ENCODE measurements around the gene LRP1B. TPM values are rescaled to one million over a fixed set of nuclear protein-coding genes. Genes with fewer than 3 reads are reported as not detected.

The LRP1B gene
- polyA plus RNA-seq, 6 donors from 2014 or later, result not detected

- no peaks in the 10 kb centered on the region for H3K4me1 Mint-ChIP-seq
- no peak for ATAC-seq (ENCODE audit: low read depth in 2 of 2)
These were observed 1509.0 kb downstream of the LRP1B start for GRCh38 chr2:140621583-140622362.

GRCh38 chr2:140604788-140605187 is 1526.0 kb downstream of the LRP1B start:
- H3K4me3 Mint-ChIP-seq, result no peak overlapping the region
- no peak overlapping the region for H3K27ac Mint-ChIP-seq
- H3K27me3 Mint-ChIP-seq, result no peaks in the 10 kb centered on the region
- H3K4me1 Mint-ChIP-seq, result no peaks in the 10 kb centered on the region
- H3K9me3 Mint-ChIP-seq, result peaks cover 0 to 5% (median 2%) of the 10 kb centered on the region in 7 donors
- ATAC-seq (ENCODE audit: low read depth in 2 of 2), result no peak
- no peaks in the 10 kb centered on the region for H3K36me3 Mint-ChIP-seq
- DNase-seq, result no peak

More at GRCh38 chr2:140621583-140622362, 1509.0 kb downstream of the LRP1B start:
- Mint-ChIP-seq H3K4me3 (no peak overlapping the region), H3K36me3 (no peaks in the 10 kb centered on the region), H3K27ac (no peak overlapping the region), H3K9me3 (peaks cover 0 to 5% (median 0%) of the 10 kb centered on the region in 7 donors), H3K27me3 (no peaks in the 10 kb centered on the region)
- DNase-seq, result no peak

- H3K36me3 Mint-ChIP-seq, result no peaks in the 10 kb centered on the region
- H3K4me1 Mint-ChIP-seq, result no peaks in the 10 kb centered on the region
- no peak overlapping the region for H3K27ac Mint-ChIP-seq
- H3K4me3 Mint-ChIP-seq, result no peak overlapping the region
- H3K27me3 Mint-ChIP-seq, result no peaks in the 10 kb centered on the region
- DNase-seq, result no peak
- peaks cover 0 to 2% (median 0%) of the 10 kb centered on the region in 7 donors for H3K9me3 Mint-ChIP-seq
- no peak for ATAC-seq (ENCODE audit: low read depth in 2 of 2)
These were observed 1526.7 kb downstream of the LRP1B start for GRCh38 chr2:140604096-140604495.

- Mint-ChIP-seq H3K4me3 (no peak overlapping the region), H3K36me3 (no peaks in the 10 kb centered on the region), H3K27me3 (no peaks in the 10 kb centered on the region), H3K4me1 (no peaks in the 10 kb centered on the region), H3K27ac (no peak overlapping the region), H3K9me3 (peaks cover 0 to 2% (median 0%) of the 10 kb centered on the region in 7 donors)
- DNase-seq, result no peak
- ATAC-seq (ENCODE audit: low read depth in 2 of 2), result no peak
These were observed 1527.4 kb downstream of the LRP1B start for GRCh38 chr2:140603416-140603815.

GRCh38 chr2:140601801-140602200 is 1529.0 kb downstream of the LRP1B start:
- no peak overlapping the region for H3K27ac Mint-ChIP-seq
- H3K36me3 Mint-ChIP-seq, result no peaks in the 10 kb centered on the region
- H3K27me3 Mint-ChIP-seq, result no peaks in the 10 kb centered on the region
- peaks cover 0 to 2% (median 0%) of the 10 kb centered on the region in 7 donors for H3K9me3 Mint-ChIP-seq
- no peak for ATAC-seq (ENCODE audit: low read depth in 2 of 2)
- DNase-seq, result no peak
- H3K4me3 Mint-ChIP-seq, result no peak overlapping the region
- no peaks in the 10 kb centered on the region for H3K4me1 Mint-ChIP-seq

GRCh38 chr2:140601342-140601741 is 1529.5 kb downstream of the LRP1B start:
- ATAC-seq (ENCODE audit: low read depth in 2 of 2), result no peak
- Mint-ChIP-seq H3K27me3 (no peaks in the 10 kb centered on the region), H3K4me1 (no peaks in the 10 kb centered on the region), H3K36me3 (no peaks in the 10 kb centered on the region), H3K4me3 (no peak overlapping the region), H3K9me3 (peaks cover 0 to 2% (median 0%) of the 10 kb centered on the region in 7 donors), H3K27ac (no peak overlapping the region)
- no peak for DNase-seq

- Mint-ChIP-seq H3K27ac (no peak overlapping the region), H3K27me3 (no peaks in the 10 kb centered on the region), H3K36me3 (no peaks in the 10 kb centered on the region), H3K4me1 (no peaks in the 10 kb centered on the region), H3K9me3 (no peaks in the 10 kb centered on the region), H3K4me3 (no peak overlapping the region)
- DNase-seq (no peak), ATAC-seq (ENCODE audit: low read depth in 2 of 2) (no peak)
These were observed 1530.7 kb downstream of the LRP1B start for GRCh38 chr2:140600116-140600515.

GRCh38 chr2:140597836-140598235 is 1533.0 kb downstream of the LRP1B start:
- Mint-ChIP-seq H3K4me3 (no peak overlapping the region), H3K36me3 (no peaks in the 10 kb centered on the region), H3K9me3 (no peaks in the 10 kb centered on the region), H3K27me3 (no peaks in the 10 kb centered on the region), H3K4me1 (no peaks in the 10 kb centered on the region), H3K27ac (no peak overlapping the region)
- ATAC-seq (ENCODE audit: low read depth in 2 of 2) (no peak), DNase-seq (no peak)

GRCh38 chr2:140597205-140597604 is 1533.6 kb downstream of the LRP1B start:
- DNase-seq (no peak), ATAC-seq (ENCODE audit: low read depth in 2 of 2) (no peak)
- Mint-ChIP-seq H3K9me3 (no peaks in the 10 kb centered on the region), H3K4me3 (no peak overlapping the region), H3K27me3 (no peaks in the 10 kb centered on the region), H3K36me3 (no peaks in the 10 kb centered on the region), H3K27ac (no peak overlapping the region), H3K4me1 (no peaks in the 10 kb centered on the region)

GRCh38 chr2:140596447-140596846 is 1534.4 kb downstream of the LRP1B start:
- Mint-ChIP-seq H3K27ac (no peak overlapping the region), H3K4me1 (no peaks in the 10 kb centered on the region), H3K36me3 (no peaks in the 10 kb centered on the region), H3K9me3 (no peaks in the 10 kb centered on the region), H3K4me3 (no peak overlapping the region), H3K27me3 (no peaks in the 10 kb centered on the region)
- DNase-seq (no peak), ATAC-seq (ENCODE audit: low read depth in 2 of 2) (no peak)

- H3K27me3 Mint-ChIP-seq, result no peaks in the 10 kb centered on the region
- ATAC-seq (ENCODE audit: low read depth in 2 of 2), result no peak
- H3K36me3 Mint-ChIP-seq, result no peaks in the 10 kb centered on the region
- H3K4me1 Mint-ChIP-seq, result no peaks in the 10 kb centered on the region
- no peak for DNase-seq
- no peak overlapping the region for H3K4me3 Mint-ChIP-seq
- no peak overlapping the region for H3K27ac Mint-ChIP-seq
- H3K9me3 Mint-ChIP-seq, result peaks cover 0 to 1% (median 0%) of the 10 kb centered on the region in 7 donors
These were observed 1535.7 kb downstream of the LRP1B start for GRCh38 chr2:140595107-140595506.

- Mint-ChIP-seq H3K4me3 (no peak overlapping the region), H3K36me3 (no peaks in the 10 kb centered on the region), H3K9me3 (peaks cover 0 to 1% (median 0%) of the 10 kb centered on the region in 7 donors), H3K27ac (no peak overlapping the region), H3K4me1 (no peaks in the 10 kb centered on the region), H3K27me3 (no peaks in the 10 kb centered on the region)
- DNase-seq (no peak), ATAC-seq (ENCODE audit: low read depth in 2 of 2) (no peak)
These were observed 1537.7 kb downstream of the LRP1B start for GRCh38 chr2:140593132-140593531.

- no peak overlapping the region for H3K27ac Mint-ChIP-seq
- H3K27me3 Mint-ChIP-seq, result no peaks in the 10 kb centered on the region
- no peak overlapping the region for H3K4me3 Mint-ChIP-seq
- H3K4me1 Mint-ChIP-seq, result no peaks in the 10 kb centered on the region
- peaks cover 0 to 1% (median 0%) of the 10 kb centered on the region in 7 donors for H3K9me3 Mint-ChIP-seq
- no peaks in the 10 kb centered on the region for H3K36me3 Mint-ChIP-seq
- ATAC-seq (ENCODE audit: low read depth in 2 of 2) (no peak), DNase-seq (no peak)
These were observed 1541.1 kb downstream of the LRP1B start for GRCh38 chr2:140589696-140590095.

GRCh38 chr2:140589273-140589672 is 1541.5 kb downstream of the LRP1B start:
- no peak for ATAC-seq (ENCODE audit: low read depth in 2 of 2)
- Mint-ChIP-seq H3K4me1 (no peaks in the 10 kb centered on the region), H3K27me3 (no peaks in the 10 kb centered on the region), H3K4me3 (no peak overlapping the region), H3K9me3 (peaks cover 0 to 1% (median 0%) of the 10 kb centered on the region in 7 donors), H3K27ac (no peak overlapping the region), H3K36me3 (no peaks in the 10 kb centered on the region)
- no peak for DNase-seq
